Right lung (tissue), 10 donors: Measurements from ENCODE around the gene PPP1R3F. TPM values are rescaled to one million over a fixed set of nuclear protein-coding genes. Genes with fewer than 3 reads are reported as not detected.
A peak's percentile ranks its signal among the peaks of the same experiment; 100 is the strongest.

Experiments
- DNase-seq, 2 donors: peaks; one replicate each; pipeline ENCODE4 v3.0.0-alpha.2; 2013
- long read RNA-seq, 8 donors: transcript quantifications; one replicate each; lab custom pipeline, GENCODE V29; 2026
- polyA plus RNA-seq, 5 donors: library from polyadenylated mRNA; unstranded; fragments of 120-200 nt; gene quantifications; one replicate each; pipeline versions ENCODE4 v1.2.1 to v1.2.3, GENCODE V29; 2013; ENCODE audit warnings: inconsistent platforms in 1 of 5, low replicate concordance in 1 of 5; ENCODE audit not compliant: insufficient read length in 5 of 5, insufficient read depth in 1 of 5

PPP1R3F gene
- 1 to 10 TPM; 4.8 to 8.1 (median 5.8) TPM for polyA plus RNA-seq
- long read RNA-seq, donor 1 = 0 reads
- long read RNA-seq, donor 2 = 0 reads
- long read RNA-seq, donor 3, partial matches to known transcripts = 0 of 1 reads
- long read RNA-seq, donor 3, other reads (novel, unspliced or antisense) = 0 of 1 reads
- long read RNA-seq, donor 4 = 0 reads
- long read RNA-seq, donor 5 = 0 reads
- long read RNA-seq, donor 6 = 0 reads
- long read RNA-seq, donor 7 = 0 reads
- long read RNA-seq, donor 8 = 0 reads

- no peak for DNase-seq
Measured at GRCh38 chrX:49269767-49270248, at the start of gene PPP1R3F. Gene PPP1R3F (plus strand): TSS chrX:49269793. CDS start chrX:49269870, 77 bp downstream.

- DNase-seq = no peak
Measured at GRCh38 chrX:49220100-49220499, 49.5 kb upstream of the PPP1R3F start.

- DNase-seq = no peak
Measured at GRCh38 chrX:49221868-49222267, 47.7 kb upstream of the PPP1R3F start.

- DNase-seq = no peak
Measured at GRCh38 chrX:49225858-49226257, 43.7 kb upstream of the PPP1R3F start.

- DNase-seq = no peak
Measured at GRCh38 chrX:49226946-49227345, 42.6 kb upstream of the PPP1R3F start.

- DNase-seq = no peak
Measured at GRCh38 chrX:49227726-49228125, 41.9 kb upstream of the PPP1R3F start.

GRCh38 chrX:49228185-49228584, 41.4 kb upstream of the PPP1R3F start:
- no peak for DNase-seq

- DNase-seq = peak in 1 of 2 donors; percentile 3
Measured at GRCh38 chrX:49230500-49231232, 38.9 kb upstream of the PPP1R3F start.

GRCh38 chrX:49231333-49232000, 38.1 kb upstream of the PPP1R3F start:
- DNase-seq = no peak

- no peak for DNase-seq
Measured at GRCh38 chrX:49232525-49232924, 37.1 kb upstream of the PPP1R3F start.

GRCh38 chrX:49233176-49233575, 36.4 kb upstream of the PPP1R3F start, which contains the start of gene CACNA1F:
Gene CACNA1F (minus strand): TSS chrX:49233340. CDS start chrX:49233309, 31 bp downstream.
- DNase-seq = no peak

- no peak for DNase-seq
Measured at GRCh38 chrX:49233887-49234555, 35.6 kb upstream of the PPP1R3F start.

- DNase-seq = no peak
Measured at GRCh38 chrX:49237060-49237459, 32.5 kb upstream of the PPP1R3F start.

GRCh38 chrX:49238735-49239134, 30.9 kb upstream of the PPP1R3F start:
- DNase-seq = no peak

GRCh38 chrX:49242545-49243066, 27.0 kb upstream of the PPP1R3F start:
- DNase-seq = no peak

GRCh38 chrX:49243166-49243565, 26.4 kb upstream of the PPP1R3F start:
- DNase-seq = no peak

GRCh38 chrX:49244207-49244606, 25.4 kb upstream of the PPP1R3F start:
- no peak for DNase-seq

GRCh38 chrX:49246541-49246940, 23.1 kb upstream of the PPP1R3F start:
- no peak for DNase-seq

- no peak for DNase-seq
Measured at GRCh38 chrX:49247346-49247745, 22.2 kb upstream of the PPP1R3F start.

GRCh38 chrX:49247916-49248811, 21.4 kb upstream of the PPP1R3F start:
- no peak for DNase-seq

- DNase-seq = no peak
Measured at GRCh38 chrX:49249071-49249470, 20.5 kb upstream of the PPP1R3F start.
